Measurements from ENCODE around the gene BCAS3. TPM values are rescaled to one million over a fixed set of nuclear protein-coding genes. Genes with fewer than 3 reads are reported as not detected.

BCAS3 gene
- total RNA-seq, 4 donors from 2014 or later, result 41.0 to 81.4 (median 45.6) TPM

DNA sequence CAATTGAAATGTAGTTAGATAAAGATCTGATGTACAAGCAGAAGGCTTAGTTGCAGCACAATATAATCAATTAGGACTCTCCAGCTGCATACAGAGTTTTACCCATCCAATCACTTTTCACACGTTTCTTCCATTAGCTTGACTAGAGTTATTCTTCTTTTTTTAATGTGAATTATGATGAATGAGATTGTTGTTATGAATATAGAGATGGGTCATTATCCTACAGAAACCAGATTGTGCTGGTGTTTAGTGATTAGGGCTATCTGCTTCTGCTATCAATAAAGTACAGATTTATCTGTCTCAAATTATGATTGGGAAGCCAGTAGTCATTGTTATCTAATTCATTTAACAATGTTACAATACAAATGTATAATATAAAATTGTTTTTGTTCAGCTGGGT is 500.6 kb downstream of the BCAS3 start:
- no peaks in the 10 kb centered on the region for H3K4me1 ChIP-seq
- H3K9me3 ChIP-seq, result no peaks in the 10 kb centered on the region
- H3K36me3 ChIP-seq, result no peaks in the 10 kb centered on the region
- no peaks in the 10 kb centered on the region for H3K27me3 ChIP-seq
- no peak for DNase-seq (ENCODE audit: low spot score in 2 of 2)
- WGBS, result 73% methylated on average over 1 of the region's 1 CpG
- TF ChIP-seq POLR2AphosphoS5 (IDR thresholded peaks at IDR 0.05), result no peak
- no peak for TF ChIP-seq EP300 (IDR thresholded peaks at IDR 0.05)
- TF ChIP-seq POLR2A (IDR thresholded peaks at IDR 0.05), result no peak
- TF ChIP-seq, protein P1, sequence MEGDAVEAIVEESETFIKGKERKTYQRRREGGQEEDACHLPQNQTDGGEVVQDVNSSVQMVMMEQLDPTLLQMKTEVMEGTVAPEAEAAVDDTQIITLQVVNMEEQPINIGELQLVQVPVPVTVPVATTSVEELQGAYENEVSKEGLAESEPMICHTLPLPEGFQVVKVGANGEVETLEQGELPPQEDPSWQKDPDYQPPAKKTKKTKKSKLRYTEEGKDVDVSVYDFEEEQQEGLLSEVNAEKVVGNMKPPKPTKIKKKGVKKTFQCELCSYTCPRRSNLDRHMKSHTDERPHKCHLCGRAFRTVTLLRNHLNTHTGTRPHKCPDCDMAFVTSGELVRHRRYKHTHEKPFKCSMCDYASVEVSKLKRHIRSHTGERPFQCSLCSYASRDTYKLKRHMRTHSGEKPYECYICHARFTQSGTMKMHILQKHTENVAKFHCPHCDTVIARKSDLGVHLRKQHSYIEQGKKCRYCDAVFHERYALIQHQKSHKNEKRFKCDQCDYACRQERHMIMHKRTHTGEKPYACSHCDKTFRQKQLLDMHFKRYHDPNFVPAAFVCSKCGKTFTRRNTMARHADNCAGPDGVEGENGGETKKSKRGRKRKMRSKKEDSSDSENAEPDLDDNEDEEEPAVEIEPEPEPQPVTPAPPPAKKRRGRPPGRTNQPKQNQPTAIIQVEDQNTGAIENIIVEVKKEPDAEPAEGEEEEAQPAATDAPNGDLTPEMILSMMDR (IDR thresholded peaks at IDR 0.05), result no peak
- H3K4me3 ChIP-seq, result no peak overlapping the region
- H3K27ac ChIP-seq, result no peak overlapping the region

DNA sequence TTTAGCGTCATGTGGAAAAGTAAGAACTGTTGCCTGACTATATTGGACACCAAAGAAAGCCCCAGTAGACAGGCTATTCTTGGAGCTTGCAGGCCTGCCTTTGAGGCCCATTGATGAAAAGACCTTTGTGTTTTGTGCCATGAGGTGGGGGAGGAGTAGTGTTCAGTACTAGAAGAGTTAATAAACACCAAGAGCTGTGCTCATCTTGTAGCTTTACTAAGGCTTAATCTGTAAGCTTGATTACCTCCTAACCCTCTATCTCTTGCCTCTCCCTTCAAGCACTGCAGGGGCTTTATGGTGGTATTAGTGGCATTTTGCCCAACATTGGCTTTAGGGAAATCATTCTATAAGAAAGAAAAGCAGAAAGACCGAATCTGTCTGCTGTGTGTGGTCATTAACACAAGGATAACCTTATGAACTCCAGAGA is 501.7 kb downstream of the BCAS3 start:
- no peaks in the 10 kb centered on the region for H3K4me1 ChIP-seq
- WGBS, result 75% methylated on average over 2 of the region's 2 CpGs
- H3K27me3 ChIP-seq, result no peaks in the 10 kb centered on the region
- H3K4me3 ChIP-seq, result no peak overlapping the region
- DNase-seq (ENCODE audit: low spot score in 2 of 2), result no peak
- no peaks in the 10 kb centered on the region for H3K36me3 ChIP-seq
- no peak overlapping the region for H3K27ac ChIP-seq
- no peaks in the 10 kb centered on the region for H3K9me3 ChIP-seq
- TF ChIP-seq EP300 (IDR thresholded peaks at IDR 0.05) (no peak), POLR2A (IDR thresholded peaks at IDR 0.05) (no peak), POLR2AphosphoS5 (IDR thresholded peaks at IDR 0.05) (no peak)
- TF ChIP-seq, protein P1 (IDR thresholded peaks at IDR 0.05), result no peak

DNA sequence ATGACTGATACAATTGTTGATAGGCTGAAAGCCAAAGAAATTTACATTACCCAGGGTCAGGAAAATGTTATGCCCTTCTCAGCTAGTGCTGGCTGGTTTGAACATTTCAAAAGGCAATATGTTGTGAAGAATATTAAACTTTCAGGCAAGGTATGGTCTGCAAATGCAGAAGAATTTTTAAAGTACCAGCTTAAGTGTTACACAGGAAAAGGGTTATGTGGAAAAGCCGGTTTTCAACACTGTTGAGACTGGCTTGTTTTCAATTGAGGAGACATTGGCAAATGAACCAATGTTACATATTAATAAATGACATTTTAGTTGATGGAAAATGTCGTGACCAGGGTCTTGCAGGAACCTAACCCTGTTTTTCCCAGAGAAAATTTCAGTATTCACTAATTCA is 506.1 kb downstream of the BCAS3 start:
- no peak overlapping the region for H3K27ac ChIP-seq

DNA sequence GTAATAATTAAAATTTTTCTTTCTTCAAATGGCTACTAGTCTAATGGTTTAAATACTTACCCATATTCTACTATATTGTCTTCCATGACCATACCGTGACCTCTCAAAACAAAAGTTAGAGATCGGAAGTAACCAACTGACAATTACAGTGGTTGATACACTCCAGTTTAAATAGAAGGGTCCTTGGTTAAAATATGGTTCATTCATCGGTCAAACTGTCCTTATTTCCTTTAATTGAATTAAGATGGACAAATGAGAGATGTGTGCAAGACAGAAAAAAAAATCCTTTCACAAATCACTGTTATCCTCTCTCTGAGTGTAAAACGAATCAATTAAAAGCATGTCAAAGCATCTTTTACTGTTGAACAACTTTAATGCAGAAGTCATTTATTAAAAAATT is 507.7 kb downstream of the BCAS3 start:
- Histone ChIP-seq H3K27ac (no peak overlapping the region), H3K36me3 (no peaks in the 10 kb centered on the region), H3K27me3 (no peaks in the 10 kb centered on the region), H3K4me1 (no peaks in the 10 kb centered on the region), H3K9me3 (no peaks in the 10 kb centered on the region), H3K4me3 (no peak overlapping the region)
- TF ChIP-seq POLR2A (IDR thresholded peaks at IDR 0.05) (no peak), POLR2AphosphoS5 (IDR thresholded peaks at IDR 0.05) (no peak), EP300 (IDR thresholded peaks at IDR 0.05) (no peak)
- TF ChIP-seq, protein P1 (IDR thresholded peaks at IDR 0.05), result no peak
- no peak for DNase-seq (ENCODE audit: low spot score in 2 of 2)
- 93% methylated on average over 4 of the region's 4 CpGs for WGBS

More for the DNA sequence above, 506.1 kb downstream of the BCAS3 start:
- no peaks in the 10 kb centered on the region for H3K36me3 ChIP-seq
- no peaks in the 10 kb centered on the region for H3K4me1 ChIP-seq
- H3K27me3 ChIP-seq, result no peaks in the 10 kb centered on the region
- TF ChIP-seq EP300 (IDR thresholded peaks at IDR 0.05), result no peak
- no peak for TF ChIP-seq POLR2A (IDR thresholded peaks at IDR 0.05)
- TF ChIP-seq POLR2AphosphoS5 (IDR thresholded peaks at IDR 0.05), result no peak
- TF ChIP-seq, protein P1 (IDR thresholded peaks at IDR 0.05), result no peak
- DNase-seq (ENCODE audit: low spot score in 2 of 2), result no peak
- no peaks in the 10 kb centered on the region for H3K9me3 ChIP-seq
- WGBS, result 55% methylated on average over 2 of the region's 2 CpGs
- no peak overlapping the region for H3K4me3 ChIP-seq

DNA sequence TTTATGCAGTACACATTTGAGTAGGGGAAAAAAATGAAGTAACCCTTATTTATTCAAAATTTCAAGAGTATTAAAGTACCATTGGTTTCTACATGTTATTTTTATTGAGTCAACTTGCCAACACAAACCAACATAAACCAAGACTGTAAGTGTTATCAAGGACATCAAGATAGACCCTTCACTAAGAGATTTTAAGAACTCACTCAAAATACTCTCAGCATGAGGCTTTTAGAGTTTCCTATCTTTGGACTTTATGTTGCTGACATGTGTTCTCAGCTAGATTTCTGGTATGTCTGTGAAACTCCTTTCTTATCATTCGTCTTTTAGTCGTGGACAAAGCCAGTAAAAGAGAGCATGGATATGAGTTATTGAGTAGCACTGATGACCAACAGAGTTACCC is 509.4 kb downstream of the BCAS3 start:
- H3K4me1 ChIP-seq, result no peaks in the 10 kb centered on the region
- no peak overlapping the region for H3K27ac ChIP-seq
- DNase-seq (ENCODE audit: low spot score in 2 of 2), result no peak
- H3K4me3 ChIP-seq, result no peak overlapping the region
- 89% methylated on average over 2 of the region's 2 CpGs for WGBS
- TF ChIP-seq, protein P1 (IDR thresholded peaks at IDR 0.05), result no peak
- no peaks in the 10 kb centered on the region for H3K27me3 ChIP-seq
- no peaks in the 10 kb centered on the region for H3K9me3 ChIP-seq
- H3K36me3 ChIP-seq, result no peaks in the 10 kb centered on the region
